ENCODE measurements around the gene E2F1.
"Not testable (repeated sequence)": the region's sequence is repeated elsewhere in the genome, so short reads cannot be mapped to it uniquely, and the experiment has no call there.

Gene E2F1

GRCh38 chr20:33702861-33703260, 16.7 kb upstream of the E2F1 start:
- Histone ChIP-seq H2BK120ac (ENCODE audit: low read depth, low read length) (no peak overlapping the region), H3K27ac (ENCODE audit: low read length, poor library complexity, severe bottlenecking) (no peak overlapping the region), H3K14ac (ENCODE audit: low read length in 2 of 2) (no peak overlapping the region), H3K18ac (ENCODE audit: low read depth in 1 of 2, low read length in 2 of 2) (no peak overlapping the region), H2BK15ac (ENCODE audit: low read depth, poor library complexity, severe bottlenecking) (no peak overlapping the region), H3K36me3 (ENCODE audit: control insufficient read depth in 1 of 2, insufficient read depth in 2 of 2, low read depth in 1 of 2, low read length in 2 of 2) (peaks cover 0 to 8% of the 10 kb centered on the region in 2 experiments), H3K4ac (ENCODE audit: low read depth in 1 of 2, low read length in 2 of 2) (no peak overlapping the region), H4K8ac (ENCODE audit: low read length) (no peak overlapping the region), H2AK5ac (ENCODE audit: low read length, severe bottlenecking) (no peak overlapping the region), H3K79me1 (replicated peaks; ENCODE audit: low read length, poor library complexity, severe bottlenecking) (no peaks in the 10 kb centered on the region), H3K27me3 (ENCODE audit: control insufficient read depth in 1 of 2, insufficient read depth in 1 of 2, low read length in 2 of 2) (no peaks in the 10 kb centered on the region), H2BK12ac (ENCODE audit: low read length in 2 of 2) (no peak overlapping the region), H3K9me3 (ENCODE audit: control insufficient read depth, low read length) (no peaks in the 10 kb centered on the region), H3K9ac (ENCODE audit: low read length) (no peak overlapping the region), H3K4me2 (ENCODE audit: low read length, poor library complexity, severe bottlenecking) (no peak overlapping the region), H2BK5ac (ENCODE audit: low read depth, low read length, poor library complexity, severe bottlenecking) (no peak overlapping the region), H2AFZ (ENCODE audit: low read depth, low read length) (no peak overlapping the region), H3K23ac (ENCODE audit: low read length in 2 of 2) (no peak overlapping the region), H3K4me1 (ENCODE audit: control insufficient read depth, insufficient read depth, low read depth, low read length) (no peaks in the 10 kb centered on the region), H4K91ac (ENCODE audit: low read length) (no peak overlapping the region), H3K4me3 (ENCODE audit: insufficient read depth in 1 of 2, low read depth in 1 of 2, low read length in 2 of 2) (no peak overlapping the region)
- DNase-seq = no peak
- 94% methylated on average over 5 of the region's 5 CpGs for WGBS

GRCh38 chr20:33701629-33702450, 15.7 kb upstream of the E2F1 start:
- Histone ChIP-seq H2AK5ac (ENCODE audit: low read length, severe bottlenecking) (no peak overlapping the region), H3K27me3 (ENCODE audit: control insufficient read depth in 1 of 2, insufficient read depth in 1 of 2, low read length in 2 of 2) (no peaks in the 10 kb centered on the region), H2BK120ac (ENCODE audit: low read depth, low read length) (no peak overlapping the region), H3K36me3 (ENCODE audit: control insufficient read depth in 1 of 2, insufficient read depth in 2 of 2, low read depth in 1 of 2, low read length in 2 of 2) (no peaks in the 10 kb centered on the region), H3K9ac (ENCODE audit: low read length) (no peak overlapping the region), H3K79me1 (replicated peaks; ENCODE audit: low read length, poor library complexity, severe bottlenecking) (no peaks in the 10 kb centered on the region), H3K4me3 (ENCODE audit: insufficient read depth in 1 of 2, low read depth in 1 of 2, low read length in 2 of 2) (no peak overlapping the region), H3K4ac (ENCODE audit: low read depth in 1 of 2, low read length in 2 of 2) (no peak overlapping the region), H3K9me3 (ENCODE audit: control insufficient read depth, low read length) (no peaks in the 10 kb centered on the region), H3K4me1 (ENCODE audit: control insufficient read depth, insufficient read depth, low read depth, low read length) (no peaks in the 10 kb centered on the region), H2BK5ac (ENCODE audit: low read depth, low read length, poor library complexity, severe bottlenecking) (no peak overlapping the region), H3K14ac (ENCODE audit: low read length in 2 of 2) (no peak overlapping the region), H3K23ac (ENCODE audit: low read length in 2 of 2) (no peak overlapping the region), H3K27ac (ENCODE audit: low read length, poor library complexity, severe bottlenecking) (no peak overlapping the region), H2BK12ac (ENCODE audit: low read length in 2 of 2) (no peak overlapping the region), H3K18ac (ENCODE audit: low read depth in 1 of 2, low read length in 2 of 2) (no peak overlapping the region), H2BK15ac (ENCODE audit: low read depth, poor library complexity, severe bottlenecking) (no peak overlapping the region), H3K4me2 (ENCODE audit: low read length, poor library complexity, severe bottlenecking) (no peak overlapping the region), H4K8ac (ENCODE audit: low read length) (no peak overlapping the region), H2AFZ (ENCODE audit: low read depth, low read length) (no peak overlapping the region), H4K91ac (ENCODE audit: low read length) (no peak overlapping the region)
- WGBS = 92% methylated on average over 18 of the region's 27 CpGs
- DNase-seq = no peak

GRCh38 chr20:33700696-33701441, 14.7 kb upstream of the E2F1 start:
- not testable (repeated sequence) for H2BK12ac ChIP-seq (ENCODE audit: low read length in 2 of 2); H2AK5ac ChIP-seq (ENCODE audit: low read length, severe bottlenecking); H3K9me3 ChIP-seq (ENCODE audit: control insufficient read depth, low read length); H3K79me1 ChIP-seq (replicated peaks; ENCODE audit: low read length, poor library complexity, severe bottlenecking); H3K4ac ChIP-seq (ENCODE audit: low read depth in 1 of 2, low read length in 2 of 2); H3K9ac ChIP-seq (ENCODE audit: low read length); H3K4me3 ChIP-seq (ENCODE audit: insufficient read depth in 1 of 2, low read depth in 1 of 2, low read length in 2 of 2); H3K27me3 ChIP-seq (ENCODE audit: control insufficient read depth in 1 of 2, insufficient read depth in 1 of 2, low read length in 2 of 2); H2BK120ac ChIP-seq (ENCODE audit: low read depth, low read length); DNase-seq; H3K18ac ChIP-seq (ENCODE audit: low read depth in 1 of 2, low read length in 2 of 2); H2BK15ac ChIP-seq (ENCODE audit: low read depth, poor library complexity, severe bottlenecking); H3K27ac ChIP-seq (ENCODE audit: low read length, poor library complexity, severe bottlenecking); H3K4me2 ChIP-seq (ENCODE audit: low read length, poor library complexity, severe bottlenecking); H4K8ac ChIP-seq (ENCODE audit: low read length); H3K23ac ChIP-seq (ENCODE audit: low read length in 2 of 2); H2AFZ ChIP-seq (ENCODE audit: low read depth, low read length); H3K4me1 ChIP-seq (ENCODE audit: control insufficient read depth, insufficient read depth, low read depth, low read length); H2BK5ac ChIP-seq (ENCODE audit: low read depth, low read length, poor library complexity, severe bottlenecking); H4K91ac ChIP-seq (ENCODE audit: low read length); H3K36me3 ChIP-seq (ENCODE audit: control insufficient read depth in 1 of 2, insufficient read depth in 2 of 2, low read depth in 1 of 2, low read length in 2 of 2); H3K14ac ChIP-seq (ENCODE audit: low read length in 2 of 2)
- WGBS = 97% methylated on average over 41 of the region's 45 CpGs

GRCh38 chr20:33698966-33699365, 12.8 kb upstream of the E2F1 start:
- H3K9me3 ChIP-seq (ENCODE audit: control insufficient read depth, low read length); H3K9ac ChIP-seq (ENCODE audit: low read length); H3K18ac ChIP-seq (ENCODE audit: low read depth in 1 of 2, low read length in 2 of 2); H3K4ac ChIP-seq (ENCODE audit: low read depth in 1 of 2, low read length in 2 of 2); H3K79me1 ChIP-seq (replicated peaks; ENCODE audit: low read length, poor library complexity, severe bottlenecking); H2BK12ac ChIP-seq (ENCODE audit: low read length in 2 of 2); H2AK5ac ChIP-seq (ENCODE audit: low read length, severe bottlenecking); H2BK5ac ChIP-seq (ENCODE audit: low read depth, low read length, poor library complexity, severe bottlenecking); H3K36me3 ChIP-seq (ENCODE audit: control insufficient read depth in 1 of 2, insufficient read depth in 2 of 2, low read depth in 1 of 2, low read length in 2 of 2); H2AFZ ChIP-seq (ENCODE audit: low read depth, low read length); H4K91ac ChIP-seq (ENCODE audit: low read length); H2BK15ac ChIP-seq (ENCODE audit: low read depth, poor library complexity, severe bottlenecking); DNase-seq; H3K27me3 ChIP-seq (ENCODE audit: control insufficient read depth in 1 of 2, insufficient read depth in 1 of 2, low read length in 2 of 2); H3K4me3 ChIP-seq (ENCODE audit: insufficient read depth in 1 of 2, low read depth in 1 of 2, low read length in 2 of 2); H3K4me1 ChIP-seq (ENCODE audit: control insufficient read depth, insufficient read depth, low read depth, low read length); H3K14ac ChIP-seq (ENCODE audit: low read length in 2 of 2); H4K8ac ChIP-seq (ENCODE audit: low read length); H3K23ac ChIP-seq (ENCODE audit: low read length in 2 of 2); H2BK120ac ChIP-seq (ENCODE audit: low read depth, low read length); H3K27ac ChIP-seq (ENCODE audit: low read length, poor library complexity, severe bottlenecking); H3K4me2 ChIP-seq (ENCODE audit: low read length, poor library complexity, severe bottlenecking): not testable (repeated sequence)
- 95% methylated on average over 8 of the region's 27 CpGs for WGBS
